Keratinocyte (primary cell): ENCODE data around the gene NSUN3. TPM values are rescaled to one million over a fixed set of nuclear protein-coding genes. Genes with fewer than 3 reads are reported as not detected.

Experiments
- DNase-seq: peaks from one replicate; pipeline ENCODE4 v3.0.0-alpha.2; 2011; ENCODE audit warnings: low read depth, missing footprints, low spot score
- FAIRE-seq: peaks from 2 replicates; lab custom pipeline; 2011; peaks lifted over from hg19 to GRCh38; lab: Jason Lieb, UNC
- H2AFZ ChIP-seq: 2 replicates; pipeline ENCODE4 v1.6.0; 2012; ENCODE audit warnings: low read length, control low read depth, inconsistent platforms; ENCODE audit not compliant: control insufficient read depth
- H3K27ac ChIP-seq: 2 replicates; pipeline ENCODE4 v1.5.1; 2011; ENCODE audit warnings: low read length; ENCODE audit not compliant: control insufficient read depth, insufficient read depth
- H3K27me3 ChIP-seq: 3 replicates; pipeline ENCODE4 v1.6.0; 2011; ENCODE audit warnings: low read length; ENCODE audit not compliant: control insufficient read depth, insufficient read depth; ENCODE audit errors: extremely low read depth
- H3K36me3 ChIP-seq, 2 experiments: 2 replicates in 1 of 2; 3 replicates in 1 of 2; pipeline ENCODE4 v1.5.1; 2011; ENCODE audit warnings: low read length in 2 of 2, mild to moderate bottlenecking in 1 of 2; ENCODE audit not compliant: control insufficient read depth in 2 of 2, insufficient read depth in 2 of 2; ENCODE audit errors: extremely low read depth in 1 of 2
- H3K4me1 ChIP-seq: 3 replicates; pipeline ENCODE4 v1.5.1; 2011; ENCODE audit warnings: low read length; ENCODE audit not compliant: control insufficient read depth, insufficient read depth; ENCODE audit errors: extremely low read depth
- H3K4me2 ChIP-seq: 3 replicates; pipeline ENCODE4 v1.6.0; 2011; ENCODE audit warnings: low read depth, low read length; ENCODE audit not compliant: control insufficient read depth, insufficient read depth; ENCODE audit errors: extremely low read depth
- H3K4me3 ChIP-seq, 3 experiments: fragments of 200-600 bp in 1 of 3; sonication (generic) in 1 of 3; 2 replicates in 2 of 3; 3 replicates in 1 of 3; pipeline ENCODE4 v1.5.1; 2011 to 2016; ENCODE audit warnings: low read length in 3 of 3, mild to moderate bottlenecking in 3 of 3, control low read depth in 2 of 3, inconsistent platforms in 1 of 3, low read depth in 1 of 3, mixed read lengths in 1 of 3, mixed run types in 1 of 3, moderate library complexity in 1 of 3; ENCODE audit not compliant: control insufficient read depth in 2 of 3, insufficient read depth in 2 of 3; ENCODE audit errors: extremely low read depth in 1 of 3
- H3K79me2 ChIP-seq: 2 replicates; pipeline ENCODE4 v1.6.0; 2012; ENCODE audit warnings: low read length; ENCODE audit not compliant: control insufficient read depth, insufficient read depth
- H3K9ac ChIP-seq: 3 replicates; pipeline ENCODE4 v1.6.0; 2011; ENCODE audit warnings: low read length; ENCODE audit not compliant: control insufficient read depth, insufficient read depth; ENCODE audit errors: extremely low read depth
- H3K9me1 ChIP-seq: 3 replicates; pipeline ENCODE4 v1.6.0; 2011; ENCODE audit warnings: low read length; ENCODE audit not compliant: control insufficient read depth, insufficient read depth; ENCODE audit errors: extremely low read depth
- H3K9me3 ChIP-seq: 2 replicates; pipeline ENCODE4 v1.5.1; 2012; ENCODE audit warnings: low read depth, low read length; ENCODE audit not compliant: control insufficient read depth
- H4K20me1 ChIP-seq: 3 replicates; pipeline ENCODE4 v1.6.0; 2011; ENCODE audit warnings: low read length; ENCODE audit not compliant: control insufficient read depth, insufficient read depth; ENCODE audit errors: extremely low read depth
- CTCF ChIP-seq, 3 experiments: IDR thresholded peaks in 1 of 3; conservative IDR thresholded peaks in 1 of 3; optimal IDR thresholded peaks in 1 of 3; 2 replicates in 2 of 3; 3 replicates in 1 of 3; pipeline versions ENCODE3 to v1.5.1; 2011; ENCODE audit warnings: low read length in 3 of 3, mild to moderate bottlenecking in 3 of 3, moderate library complexity in 2 of 3, control low read depth in 1 of 3, inconsistent platforms in 1 of 3; ENCODE audit not compliant: insufficient read depth in 2 of 3; ENCODE audit errors: extremely low read depth in 1 of 3
- EZH2 ChIP-seq: IDR thresholded peaks from one replicate; pipeline ENCODE4 v1.6.1; 2012; ENCODE audit warnings: inconsistent platforms, mild to moderate bottlenecking, low read length, moderate library complexity
- dilution Hi-C: fragments of 300-500 bp; cut with MboI; formaldehyde crosslinking; loops from one replicate; pipeline ENCODE4 v1.7.0; 2020; ENCODE audit warnings: low sequenced_read_pairs; ENCODE audit not compliant: extremely low pct_ligation_motif_present
- polyA plus RNA-seq, 5 experiments: library from polyadenylated mRNA; depleted of rRNA in 3 of 5; stranded (reverse) in 3 of 5; stranded (forward) in 1 of 5; unstranded in 1 of 5; fragments of >200 nt; gene quantifications; 1 replicate in 1 of 5; 2 replicates in 3 of 5; 3 replicates in 1 of 5; pipeline versions ENCODE4 v1.2.1 to v1.2.3, GENCODE V29; 2011 to 2012; ENCODE audit warnings: missing spikeins in 2 of 5, low read depth in 1 of 5, low replicate concordance in 1 of 5

Gene NSUN3
- polyA plus RNA-seq, 1 donor (not counting 4 experiments of a cell fraction or from before 2014, with no cell fraction given) = 6.4 TPM

DNA sequence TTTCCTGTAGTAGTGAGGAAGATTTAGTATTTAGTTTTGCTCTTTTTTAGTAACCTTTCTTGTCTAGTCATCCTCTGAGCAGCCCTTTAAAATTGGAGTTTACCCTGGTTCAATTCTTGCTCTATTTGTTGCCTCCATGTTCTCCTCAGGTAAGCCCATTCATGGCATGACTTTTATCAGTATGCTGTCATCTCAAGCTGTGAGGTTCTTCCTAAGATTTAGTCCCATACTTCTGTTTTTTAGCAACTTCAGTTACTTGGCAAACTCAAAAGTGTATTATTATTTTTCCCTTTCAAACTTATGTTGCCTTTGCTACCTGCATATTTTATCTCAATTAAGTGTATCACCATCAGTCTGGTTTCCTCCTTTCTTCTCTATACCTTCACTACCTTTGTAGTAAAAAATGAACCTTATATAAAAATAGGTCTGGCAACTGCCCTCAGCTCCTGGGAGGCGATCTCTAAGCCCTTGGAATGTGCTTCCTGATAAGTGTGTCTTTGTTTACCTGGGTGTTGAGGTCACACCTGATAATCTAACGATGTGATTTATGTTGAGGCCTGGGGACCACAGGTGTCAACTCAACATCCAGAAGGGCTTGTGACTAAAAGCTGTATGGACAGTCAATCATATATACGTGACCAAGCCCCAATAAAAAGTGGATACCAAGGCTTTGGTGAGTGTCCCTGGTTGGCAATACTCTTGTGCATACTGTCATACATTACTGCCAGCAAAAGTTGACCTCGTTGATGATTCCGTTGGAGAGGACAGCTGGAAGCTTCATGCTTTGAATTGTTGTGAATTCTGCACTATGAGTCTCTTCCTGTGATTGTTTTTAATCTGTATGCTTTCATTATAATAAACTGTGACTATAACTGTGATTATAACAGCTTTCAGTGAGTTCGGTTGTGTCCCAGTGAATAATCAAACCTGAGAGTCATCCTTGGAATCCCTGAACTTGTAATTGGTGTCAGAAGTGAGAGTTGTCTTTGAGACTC lies 3.9 kb downstream of the NSUN3 start:
- H3K79me2 ChIP-seq = no peaks in the 10 kb centered on the region
- no peak for FAIRE-seq
- H2AFZ ChIP-seq = no peak overlapping the region
- no peaks in the 10 kb centered on the region for H3K9me3 ChIP-seq
- H3K27ac ChIP-seq = no peak overlapping the region
- no peak overlapping the region for H3K9ac ChIP-seq
- H3K27me3 ChIP-seq = no peaks in the 10 kb centered on the region
- TF ChIP-seq CTCF (optimal IDR thresholded peaks at IDR 0.05 in 1 of 3, IDR thresholded peaks at IDR 0.05 in 1 of 3, conservative IDR thresholded peaks at IDR 0.05 in 1 of 3; ENCODE audit: extremely low read depth in 1 of 3, insufficient read depth in 2 of 3, low read length in 3 of 3) = no peak
- TF ChIP-seq EZH2 = no peak
- DNase-seq = no peak
- H3K36me3 ChIP-seq = peaks cover 0 to under 1% of the 10 kb centered on the region in 2 experiments
- no peaks in the 10 kb centered on the region for H4K20me1 ChIP-seq
- no peaks in the 10 kb centered on the region for H3K9me1 ChIP-seq
- H3K4me2 ChIP-seq = no peak overlapping the region
- H3K4me3 ChIP-seq = no peak overlapping the region
- H3K4me1 ChIP-seq = no peaks in the 10 kb centered on the region
- dilution Hi-C loops = no loop called here

DNA sequence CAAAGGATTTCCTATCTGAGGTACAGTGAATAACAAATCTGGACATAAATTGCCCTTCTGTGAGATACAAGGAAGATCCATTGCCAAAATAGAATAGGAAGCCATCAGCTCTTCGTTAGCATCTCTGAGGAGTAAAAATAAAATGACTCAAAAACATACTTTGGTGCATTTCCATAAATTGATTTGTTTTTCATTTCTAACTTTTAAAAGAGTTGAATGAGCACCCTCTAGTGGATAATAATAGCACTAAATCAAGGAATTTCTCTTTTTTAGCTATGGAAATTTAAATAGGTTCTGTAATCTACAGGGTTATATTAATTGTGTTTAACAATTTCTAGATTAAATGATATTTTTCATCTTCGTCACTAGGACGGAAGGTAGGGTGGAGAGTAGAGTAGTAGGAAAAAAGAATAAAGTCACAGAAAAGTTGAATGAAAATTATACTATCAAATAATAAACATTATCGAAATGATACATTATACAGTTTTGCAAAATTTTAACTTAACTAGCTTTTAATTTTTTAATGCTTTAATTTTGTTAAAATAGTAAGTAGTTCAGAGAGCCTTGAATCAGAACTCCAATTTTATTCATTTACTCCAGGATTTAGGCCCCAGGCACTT lies 6.4 kb downstream of the NSUN3 start:
- Histone ChIP-seq H3K4me2 (no peak overlapping the region), H3K9me1 (no peaks in the 10 kb centered on the region), H3K36me3 (peaks cover 0 to 3% of the 10 kb centered on the region in 2 experiments), H3K4me3 (no peak overlapping the region), H3K9ac (no peak overlapping the region), H3K27me3 (no peaks in the 10 kb centered on the region), H3K27ac (no peak overlapping the region), H2AFZ (no peak overlapping the region), H3K9me3 (no peaks in the 10 kb centered on the region), H3K4me1 (no peaks in the 10 kb centered on the region), H3K79me2 (no peaks in the 10 kb centered on the region), H4K20me1 (no peaks in the 10 kb centered on the region)
- TF ChIP-seq CTCF (optimal IDR thresholded peaks at IDR 0.05 in 1 of 3, IDR thresholded peaks at IDR 0.05 in 1 of 3, conservative IDR thresholded peaks at IDR 0.05 in 1 of 3; ENCODE audit: extremely low read depth in 1 of 3, insufficient read depth in 2 of 3, low read length in 3 of 3) (peak in 2 of 3 experiments; percentile 20 to 37), EZH2 (no peak)
- dilution Hi-C loops = no loop called here
- DNase-seq (no peak), FAIRE-seq (no peak)
